Neural cell (in vitro differentiated cells): ENCODE measurements around the gene TPRA1.
A peak's percentile ranks its signal among the peaks of the same experiment; 100 is the strongest.

Experiments used
- CTCF ChIP-seq: fragments of 450-650 bp; IDR thresholded peaks from 2 replicates; pipeline ENCODE4 v1.5.1; 2014; ENCODE audit warnings: antibody characterized with exemption, mild to moderate bottlenecking, moderate library complexity; ENCODE audit not compliant: poor library complexity, severe bottlenecking
- EP300 ChIP-seq: fragments of 450-650 bp; conservative IDR thresholded peaks from 2 replicates; pipeline ENCODE4 v1.6.1; 2014; ENCODE audit warnings: antibody characterized with exemption, mild to moderate bottlenecking, moderate library complexity; ENCODE audit not compliant: poor library complexity, severe bottlenecking
- EZH2 ChIP-seq: fragments of 200-600, 300-800 bp; shearing (Covaris generic), sonication (generic); IDR thresholded peaks from 2 replicates; pipeline ENCODE4 v1.6.1; 2014; ENCODE audit warnings: antibody characterized with exemption, low read length, borderline replicate concordance, mild to moderate bottlenecking; ENCODE audit not compliant: insufficient read depth, poor library complexity, severe bottlenecking
- MXI1 ChIP-seq: fragments of 450-650 bp; conservative IDR thresholded peaks from 2 replicates; pipeline ENCODE4 v1.6.1; 2014; ENCODE audit warnings: antibody characterized with exemption, mild to moderate bottlenecking; ENCODE audit not compliant: poor library complexity, severe bottlenecking
- POLR2AphosphoS5 ChIP-seq: IDR thresholded peaks from 2 replicates; pipeline ENCODE4 v1.6.1; 2012
- REST ChIP-seq: IDR thresholded peaks from 2 replicates; pipeline ENCODE4 v1.6.1; 2012; ENCODE audit warnings: borderline replicate concordance
- TAF1 ChIP-seq: IDR thresholded peaks from 2 replicates; pipeline ENCODE4 v1.6.1; 2012; ENCODE audit warnings: low read depth

GRCh38 chr3:127629467-127630403, 39.2 kb upstream of the TPRA1 start:
- TF ChIP-seq CTCF (no peak), MXI1 (peak; percentile 87), EP300 (no peak), POLR2AphosphoS5 (peak; percentile 34), TAF1 (no peak), EZH2 (no peak), REST (no peak)
